Stimulated activated CD8-positive, alpha-beta memory T cell treated with anti-CD3 and anti-CD28 coated beads, Interleukin-7, amount 100 ng/mL, for 48 hours (primary cell): ENCODE results near the gene ANKRD2.
"Not testable (repeated sequence)": the region's sequence is repeated elsewhere in the genome, so short reads cannot be mapped to it uniquely, and the experiment has no call there.

Source experiments
- DNase-seq, 2 donors: peaks; one replicate each; pipeline ENCODE4 v3.0.0-alpha.2; 2020; ENCODE audit warnings: low read depth in 1 of 2; ENCODE audit errors: extremely low read depth in 1 of 2

Gene ANKRD2

DNA sequence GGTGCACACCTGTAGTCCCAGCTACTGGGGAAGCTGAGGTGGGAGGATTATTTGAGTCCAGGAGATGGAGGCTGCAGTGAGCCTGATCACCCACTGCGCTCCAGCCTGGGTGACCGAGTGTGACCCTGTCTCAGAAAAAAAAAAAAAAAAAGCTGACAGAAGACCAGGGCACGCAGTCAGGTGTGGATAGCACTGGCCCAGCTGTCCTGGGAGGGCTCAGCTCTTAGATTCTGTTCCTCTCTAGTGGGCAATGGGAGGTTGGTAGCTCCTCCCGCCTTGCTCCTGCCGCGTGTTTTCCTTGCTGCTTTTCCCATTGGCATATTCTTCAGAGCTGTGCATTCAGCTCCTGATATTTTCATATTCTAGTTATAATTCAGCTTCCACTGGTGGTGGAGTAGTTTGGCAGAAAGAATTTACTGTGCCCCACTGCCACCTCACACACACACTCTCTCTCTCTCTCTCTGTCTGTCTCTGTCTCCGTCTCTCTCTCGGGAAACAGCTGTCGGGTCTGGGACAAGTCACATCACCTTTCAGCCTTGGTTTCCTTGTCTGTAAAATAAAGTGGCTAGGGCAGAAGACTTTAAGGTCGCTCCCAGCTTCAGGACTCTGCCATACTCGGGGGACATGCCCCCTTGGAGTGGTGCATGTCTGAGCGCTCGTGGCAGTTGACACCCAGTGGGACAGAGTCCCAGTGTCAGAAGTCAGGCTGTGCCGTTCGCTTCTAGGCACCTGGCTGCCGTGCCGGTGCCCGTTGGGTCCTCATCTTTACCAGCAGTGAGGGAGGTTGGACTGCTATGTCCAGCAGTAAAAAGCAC lies 25.9 kb upstream of the ANKRD2 start:
- DNase-seq = no peak

DNA sequence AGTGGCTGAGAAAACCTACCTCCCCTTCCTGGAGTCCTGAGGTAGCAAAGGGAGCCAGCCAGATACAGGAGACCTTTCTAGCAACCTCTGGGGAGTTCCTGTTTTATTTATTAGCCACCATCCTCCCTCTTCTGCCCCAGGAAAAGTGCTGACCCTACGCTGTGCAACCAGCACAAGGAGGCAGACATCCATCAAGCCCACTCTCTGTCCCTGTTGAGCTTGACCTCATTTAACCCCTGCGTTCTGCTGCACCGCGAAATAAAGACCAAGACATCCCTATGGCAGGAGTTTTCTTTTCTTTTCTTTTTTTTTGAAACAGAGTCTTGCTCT lies 25.3 kb upstream of the ANKRD2 start:
- DNase-seq = no peak

DNA sequence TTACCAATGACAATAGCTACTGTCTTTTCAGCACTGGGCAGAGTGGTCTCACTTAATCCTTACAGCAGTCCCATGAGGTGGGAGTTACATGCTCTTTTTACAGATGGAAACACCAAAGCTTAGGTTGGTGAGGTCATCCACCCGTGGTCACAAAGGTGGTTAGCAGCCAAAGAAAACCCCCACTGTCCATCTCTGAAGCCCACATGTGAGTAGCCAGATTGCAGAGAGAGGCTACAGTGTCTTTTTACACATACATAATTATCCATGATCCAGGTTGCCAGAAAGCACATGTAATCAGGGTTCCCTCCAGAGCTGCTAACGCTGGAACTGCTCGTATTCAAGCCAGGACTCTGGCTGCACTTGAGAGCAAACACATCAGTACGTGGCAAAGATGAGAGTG lies 24.6 kb upstream of the ANKRD2 start:
- no peak for DNase-seq

DNA sequence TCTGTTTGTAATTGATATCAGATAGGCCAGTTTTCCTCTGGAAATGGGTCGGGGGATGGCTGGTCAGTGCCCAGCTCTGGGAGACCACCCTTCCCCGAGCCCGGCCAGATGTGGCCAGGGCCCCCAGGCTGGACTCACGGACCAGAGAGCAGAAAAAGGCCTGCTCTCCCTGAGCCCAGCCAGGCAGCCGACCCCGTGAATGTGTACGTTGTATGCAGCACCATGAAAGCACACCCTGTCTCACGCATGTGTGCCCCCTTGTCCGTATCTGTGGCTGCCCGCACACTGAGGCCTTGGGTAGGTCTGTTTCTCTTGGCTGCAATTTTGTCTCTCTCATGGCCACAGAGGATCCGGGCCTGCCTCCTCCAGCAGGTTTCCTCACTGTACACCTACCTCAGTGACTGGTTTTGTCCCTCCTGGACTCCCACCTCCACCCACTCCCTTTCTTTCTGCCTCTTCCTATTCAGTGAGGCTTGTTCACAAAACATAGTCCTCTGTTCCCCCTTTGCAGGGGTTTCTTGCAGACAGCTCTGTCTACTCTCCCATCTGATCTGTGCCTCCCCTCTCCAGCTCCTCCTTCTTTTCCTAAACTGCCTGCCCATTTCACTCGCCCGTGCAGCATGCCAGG lies 23.6 kb upstream of the ANKRD2 start:
- DNase-seq = no peak

DNA sequence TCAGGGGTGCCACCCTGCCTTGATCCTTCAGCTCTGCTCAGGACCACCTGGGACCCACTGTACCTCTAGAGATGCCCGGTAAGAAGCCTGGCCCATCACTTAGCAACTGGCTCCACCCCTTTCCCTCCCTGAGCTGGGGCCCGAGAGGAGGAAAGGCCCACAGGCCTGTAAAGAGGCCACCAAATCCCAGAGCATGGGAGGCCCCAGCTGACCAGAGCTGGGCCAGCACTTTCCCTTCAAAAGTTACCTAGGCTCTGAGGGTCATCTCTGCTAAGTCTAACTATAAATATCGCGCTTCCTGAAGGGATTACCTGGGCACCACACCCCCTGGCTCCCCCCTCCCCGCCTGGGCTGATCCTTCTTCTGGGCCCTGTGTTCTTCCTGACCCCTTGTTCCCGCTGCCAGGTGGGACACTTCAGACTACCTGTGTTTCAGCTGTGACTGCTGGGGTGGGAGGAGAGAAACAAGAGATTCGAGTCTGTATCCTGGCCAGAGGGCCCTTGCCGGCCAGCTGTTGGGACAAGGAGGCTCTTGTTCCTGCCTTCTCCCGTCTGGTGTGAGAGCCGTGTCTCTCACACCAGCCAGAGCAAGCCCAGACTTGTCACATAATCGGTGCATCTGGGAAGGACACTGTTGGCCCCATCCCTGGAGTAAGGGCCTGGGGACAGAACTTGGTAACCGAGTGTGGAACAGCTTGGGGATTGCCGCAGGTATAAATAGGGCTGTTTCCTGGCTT lies 22.8 kb upstream of the ANKRD2 start:
- no peak for DNase-seq

DNA sequence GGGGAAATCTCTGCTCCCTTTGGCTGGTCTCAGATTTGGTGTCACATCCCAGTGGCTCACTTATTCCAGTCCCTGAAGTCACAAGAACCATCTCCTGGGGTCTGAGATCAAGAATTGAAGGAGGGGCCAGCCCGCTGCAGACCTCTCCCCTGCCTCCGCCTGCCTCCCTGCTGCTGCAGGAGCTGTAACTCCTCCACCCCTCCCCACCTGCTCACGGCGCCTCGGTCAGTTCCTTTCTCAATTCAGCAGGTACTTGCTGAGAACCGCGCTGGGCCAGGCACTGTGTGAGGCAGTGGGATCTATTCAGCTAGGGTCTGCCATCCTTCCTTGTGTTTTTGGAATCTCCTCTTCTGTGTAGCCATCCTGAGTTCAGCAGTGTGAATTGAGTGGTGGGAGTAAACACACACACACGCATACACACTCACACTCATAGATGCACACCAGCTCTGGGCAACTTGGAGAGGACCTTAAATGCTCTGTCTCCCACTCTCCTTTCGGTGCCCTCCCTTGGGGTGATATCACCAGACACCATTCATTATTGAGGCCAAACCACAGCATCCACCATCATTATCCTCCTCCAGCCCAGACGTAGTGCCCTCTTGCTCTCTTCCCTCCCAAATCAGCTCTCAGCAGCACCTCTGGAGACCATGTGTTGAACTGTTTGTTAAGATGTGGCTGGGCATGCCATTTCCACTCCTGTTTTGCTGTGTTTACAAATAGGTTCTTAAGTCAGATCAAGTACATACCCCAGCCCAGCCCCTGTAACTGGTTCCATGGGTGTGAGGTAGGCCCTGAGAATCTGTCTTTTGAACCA lies 22.0 kb upstream of the ANKRD2 start:
- no peak for DNase-seq

DNA sequence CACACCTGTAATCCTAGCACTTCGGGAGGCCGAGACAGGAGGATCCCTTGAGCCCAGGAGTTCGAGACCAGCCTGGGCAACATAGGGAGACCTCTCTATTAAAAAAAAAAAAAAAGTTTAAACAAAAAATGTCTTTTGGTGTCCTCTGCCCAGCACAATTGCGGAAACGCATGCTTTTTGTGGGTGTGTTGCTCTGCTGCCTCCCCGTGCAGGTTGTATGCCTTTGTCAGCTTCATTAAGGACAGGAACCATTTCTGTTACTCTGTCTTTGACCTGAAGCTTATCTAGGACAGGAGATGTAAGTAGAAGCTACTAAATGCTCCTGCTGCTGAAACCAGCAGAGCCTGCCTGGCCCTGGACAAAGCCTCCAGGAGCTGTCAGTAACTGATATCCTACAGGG lies 21.3 kb upstream of the ANKRD2 start:
- no peak for DNase-seq

DNA sequence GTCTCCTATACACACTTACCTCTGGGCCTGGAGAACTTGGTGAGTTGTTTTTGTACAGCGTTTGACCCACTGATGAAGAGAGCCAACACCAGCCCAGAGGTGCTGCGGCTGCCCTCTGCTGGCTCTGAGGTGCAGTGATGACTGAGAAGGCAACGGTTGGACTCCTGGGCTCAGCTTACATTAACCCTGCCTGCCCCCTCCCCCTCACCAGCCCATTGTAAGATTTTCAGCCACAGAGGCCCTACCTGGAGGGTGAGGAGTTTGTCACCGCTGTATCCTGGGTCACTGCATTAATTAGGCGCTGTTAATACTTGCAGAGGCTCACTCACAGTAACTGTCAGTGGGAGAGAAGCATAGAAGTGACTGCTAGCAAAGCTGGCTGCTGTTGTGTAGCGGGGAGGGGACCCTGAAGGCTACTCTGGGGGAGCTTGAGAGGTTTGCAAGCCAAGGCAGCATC lies 19.0 kb upstream of the ANKRD2 start:
- peak in 1 of 2 donors; percentile 32 for DNase-seq

DNA sequence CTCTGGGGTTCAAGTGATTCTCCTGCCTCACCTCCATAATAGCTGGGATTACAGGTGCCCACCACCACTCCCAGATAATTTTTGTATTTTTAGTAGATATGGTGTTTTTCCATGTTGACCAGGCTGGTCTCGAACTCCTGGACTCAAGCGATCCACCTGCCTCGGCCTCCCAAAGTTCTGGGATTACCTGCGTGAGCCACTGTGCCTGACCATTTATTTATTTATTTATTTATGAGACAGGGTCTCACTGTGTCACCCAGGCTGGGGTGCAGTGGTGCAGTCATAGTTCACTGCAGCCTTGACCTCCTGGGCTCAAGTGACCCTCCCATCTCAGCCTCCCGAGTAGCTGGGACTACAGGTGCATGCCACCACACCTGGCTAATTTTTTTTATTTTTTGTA lies 18.2 kb upstream of the ANKRD2 start:
- DNase-seq = not testable (repeated sequence)

DNA sequence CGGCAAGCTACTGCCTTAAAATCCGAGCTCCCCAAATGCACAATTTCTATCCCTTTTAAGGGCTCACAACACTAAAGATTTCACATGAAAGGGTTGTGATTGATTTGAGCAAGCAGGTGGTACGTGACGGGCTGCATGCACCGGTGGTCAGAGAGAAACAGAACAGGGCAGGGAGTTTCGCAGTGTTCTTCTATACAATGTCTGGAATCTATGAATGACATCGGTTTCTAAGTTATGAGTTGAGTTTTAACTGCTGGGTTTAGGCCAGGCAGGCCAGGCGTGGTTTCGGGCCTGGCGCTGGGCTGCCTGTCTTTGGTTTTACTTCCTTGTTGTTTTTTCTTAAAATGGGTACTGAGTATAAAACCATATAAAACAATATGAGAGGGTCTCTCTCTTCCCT lies 17.0 kb upstream of the ANKRD2 start:
- DNase-seq = not testable (repeated sequence)

DNA sequence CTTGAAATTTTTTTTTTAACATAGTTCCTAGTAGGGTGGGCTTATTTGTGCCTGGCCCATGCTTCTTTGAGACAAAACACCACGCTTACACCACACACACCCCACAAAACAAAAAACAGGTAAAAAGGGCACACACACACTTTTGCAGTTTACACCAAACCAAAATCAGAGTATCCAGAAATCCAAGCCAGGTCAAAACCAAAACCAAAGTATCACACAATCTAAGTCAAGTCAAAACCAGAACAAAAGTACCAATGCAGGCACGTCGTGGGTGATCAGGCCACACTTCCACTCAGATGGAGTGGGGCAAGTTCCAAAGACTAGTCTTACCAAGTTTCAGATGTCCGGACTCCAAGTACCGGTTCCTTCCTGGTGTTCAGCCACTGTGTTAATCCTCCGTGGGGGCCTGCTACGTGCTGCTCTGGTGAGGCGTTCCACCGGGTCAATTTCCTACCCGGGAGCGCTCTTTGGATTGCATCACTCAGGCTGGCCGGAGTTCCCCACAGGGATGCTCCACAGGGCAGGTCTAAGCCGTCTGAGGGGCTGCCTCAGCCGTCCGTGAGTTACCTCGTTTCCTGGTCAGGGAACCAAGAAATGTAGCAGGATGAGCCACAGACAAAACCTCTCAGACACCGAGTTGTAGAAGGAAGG lies 11.7 kb upstream of the ANKRD2 start:
- not testable (repeated sequence) for DNase-seq

DNA sequence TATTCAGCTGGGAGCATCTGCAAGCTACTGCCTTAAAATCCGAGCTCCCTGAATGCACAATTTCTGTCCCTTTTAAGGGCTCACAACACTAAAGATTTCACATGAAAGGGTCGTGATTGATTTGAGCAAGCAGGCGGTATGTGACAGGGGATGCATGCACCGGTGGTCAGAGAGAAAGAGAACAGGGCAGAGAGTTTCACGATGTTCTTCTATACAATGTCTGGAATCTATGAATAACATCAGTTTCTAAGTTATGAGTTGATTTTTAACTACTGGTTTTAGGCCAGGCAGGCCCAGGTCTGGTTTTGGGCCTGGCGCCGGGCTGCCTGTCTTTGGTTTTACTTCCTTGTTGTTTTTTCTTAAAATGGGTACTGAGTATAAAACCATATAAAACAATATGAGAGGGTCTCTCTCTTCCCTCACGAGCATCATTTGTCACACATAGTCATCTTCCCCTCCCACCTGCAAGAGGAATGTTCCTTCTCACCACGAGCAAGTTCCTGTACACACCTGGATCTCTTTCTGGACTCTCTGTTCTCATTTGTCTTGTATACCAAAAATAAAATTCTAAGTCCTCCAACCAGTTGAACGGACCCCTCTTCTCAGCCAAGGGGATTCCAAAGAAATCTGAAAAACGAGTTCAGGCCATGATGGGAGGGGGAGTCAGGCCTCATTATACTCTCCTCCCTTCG lies 11.0 kb upstream of the ANKRD2 start:
- not testable (repeated sequence) for DNase-seq

DNA sequence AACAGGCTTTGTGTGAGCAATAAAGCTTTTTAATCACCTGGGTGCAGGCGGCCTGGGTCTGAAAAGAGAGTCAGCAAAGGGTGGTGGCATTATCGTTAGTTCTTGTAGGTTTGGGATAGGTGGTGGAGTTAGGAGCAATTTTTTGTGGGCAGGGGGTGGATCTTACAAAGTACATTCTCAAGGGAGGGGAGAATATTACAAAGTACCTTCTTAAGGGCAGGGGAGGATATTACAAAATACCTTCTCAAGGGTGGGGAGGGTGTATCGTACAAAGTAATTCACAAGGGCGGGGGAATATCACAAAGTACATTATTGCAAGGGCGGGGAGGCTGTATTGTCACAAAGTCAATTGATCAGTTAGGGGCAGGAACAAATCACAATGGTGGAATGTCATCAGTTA lies 10.2 kb upstream of the ANKRD2 start:
- not testable (repeated sequence) for DNase-seq

DNA sequence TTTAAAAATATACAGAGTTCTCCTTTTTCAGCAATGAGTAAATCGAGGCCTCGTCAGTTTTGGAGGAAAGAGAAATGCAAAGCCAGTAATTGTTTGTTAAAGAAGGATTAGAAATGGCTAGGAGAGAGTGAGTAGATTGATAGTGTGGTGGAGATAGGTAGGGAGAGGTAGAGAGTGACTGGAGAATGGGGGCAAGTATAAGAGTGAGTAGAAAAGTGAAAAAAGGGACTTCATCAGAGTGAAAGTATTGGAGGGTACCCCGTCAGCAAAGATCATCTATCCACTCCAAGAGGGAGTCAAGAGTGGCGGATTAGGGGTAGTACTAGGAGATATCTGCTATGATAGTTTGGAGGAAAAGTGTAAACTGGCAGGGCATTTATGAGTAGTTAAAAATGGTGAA lies 9.2 kb upstream of the ANKRD2 start:
- DNase-seq = no peak

DNA sequence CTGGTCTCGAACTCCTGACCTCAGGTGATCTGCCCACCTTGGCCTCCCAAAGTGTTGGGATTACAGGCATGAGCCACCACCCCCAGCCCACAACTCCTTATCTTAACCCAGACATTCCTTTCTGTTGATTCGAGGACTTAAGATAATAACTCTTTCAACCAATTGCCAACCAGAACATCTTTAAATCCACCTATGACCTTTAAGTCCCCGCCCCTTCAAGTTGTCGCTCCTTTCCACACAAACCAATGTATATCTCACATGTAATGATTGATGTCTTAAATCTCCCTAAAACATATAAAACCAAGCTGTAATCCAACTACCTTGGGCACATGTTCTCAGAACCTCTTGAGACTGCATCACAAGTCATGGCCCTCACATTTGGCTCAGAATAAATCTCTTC lies 7.8 kb upstream of the ANKRD2 start:
- DNase-seq = no peak

DNA sequence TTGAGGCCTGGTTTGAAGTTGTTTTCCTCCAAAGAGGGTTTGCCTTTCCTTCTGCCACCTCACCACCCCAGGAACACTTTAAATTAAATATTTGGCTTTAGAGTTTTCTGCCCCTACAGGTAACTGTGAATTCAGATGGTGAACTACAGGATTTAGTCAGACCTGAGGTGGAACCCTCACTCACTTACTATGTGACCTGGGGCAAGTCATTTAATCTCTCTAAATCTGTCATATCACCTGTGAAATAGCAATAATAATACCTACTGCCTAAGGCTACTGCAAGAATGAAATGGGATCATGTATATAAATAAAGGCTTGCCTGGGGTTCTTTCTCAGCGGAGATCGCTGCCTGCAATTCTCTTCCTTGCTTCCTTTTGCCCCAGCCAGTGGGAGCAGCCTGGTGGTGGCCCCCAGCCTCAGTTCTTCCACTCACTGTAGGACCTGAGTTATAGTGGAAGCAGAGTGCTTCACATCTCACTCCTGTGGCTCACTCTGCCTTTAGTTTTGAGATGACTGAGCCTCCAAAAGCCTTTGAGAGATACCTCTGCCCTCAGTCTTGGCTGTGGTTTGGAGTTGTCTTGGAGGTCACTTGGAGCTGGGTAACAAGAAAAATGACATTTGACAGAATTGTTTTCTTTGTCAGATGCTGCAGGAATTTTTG lies 6.1 kb upstream of the ANKRD2 start:
- no peak for DNase-seq

DNA sequence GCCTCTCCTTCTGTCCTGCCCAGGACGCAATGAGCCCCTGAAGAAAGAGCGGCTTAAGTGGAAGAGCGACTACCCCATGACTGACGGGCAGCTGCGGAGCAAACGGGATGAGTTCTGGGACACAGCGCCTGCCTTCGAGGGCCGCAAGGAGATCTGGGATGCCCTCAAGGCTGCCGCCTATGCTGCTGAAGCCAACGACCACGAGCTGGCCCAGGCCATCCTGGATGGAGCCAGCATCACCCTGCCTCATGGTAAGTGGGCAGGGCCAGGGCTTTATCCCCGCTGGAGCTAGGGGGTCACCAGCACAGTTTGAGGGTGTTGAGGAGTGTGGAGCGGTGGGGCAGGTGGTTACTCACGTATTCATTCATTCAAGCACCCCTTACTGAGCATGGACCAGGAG lies 4.7 kb upstream of the ANKRD2 start:
- no peak for DNase-seq

DNA sequence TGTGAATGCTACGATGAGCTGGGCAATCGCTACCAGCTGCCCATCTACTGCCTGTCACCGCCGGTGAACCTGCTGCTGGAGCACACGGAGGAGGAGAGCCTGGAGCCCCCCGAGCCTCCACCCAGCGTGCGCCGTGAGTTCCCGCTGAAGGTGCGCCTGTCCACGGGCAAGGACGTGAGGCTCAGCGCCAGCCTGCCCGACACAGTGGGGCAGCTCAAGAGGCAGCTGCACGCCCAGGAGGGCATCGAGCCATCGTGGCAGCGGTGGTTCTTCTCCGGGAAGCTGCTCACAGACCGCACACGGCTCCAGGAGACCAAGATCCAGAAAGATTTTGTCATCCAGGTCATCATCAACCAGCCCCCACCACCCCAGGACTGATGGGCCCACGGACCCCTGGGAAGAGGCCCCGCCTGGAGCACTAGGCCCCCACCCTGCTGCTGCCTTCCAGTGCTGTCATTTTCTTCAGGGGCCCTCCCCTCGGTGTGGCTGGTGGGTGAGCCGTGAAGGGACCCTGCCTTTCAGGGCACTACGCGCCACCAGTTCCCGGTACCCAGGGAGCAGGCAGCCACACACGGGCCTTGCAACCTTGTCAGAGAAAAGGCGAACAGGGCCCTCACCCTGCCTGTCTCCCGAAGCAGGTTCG lies 2.3 kb upstream of the ANKRD2 start:
- no peak for DNase-seq
